ENCODE measurements around the gene R3HDM1. TPM values are rescaled to one million over a fixed set of nuclear protein-coding genes. Genes with fewer than 3 reads are reported as not detected.

Gene R3HDM1
- polyA plus RNA-seq, 2 of the 4 experiments (the other 2 are of a cell fraction): 27.6 to 63.3 TPM

DNA sequence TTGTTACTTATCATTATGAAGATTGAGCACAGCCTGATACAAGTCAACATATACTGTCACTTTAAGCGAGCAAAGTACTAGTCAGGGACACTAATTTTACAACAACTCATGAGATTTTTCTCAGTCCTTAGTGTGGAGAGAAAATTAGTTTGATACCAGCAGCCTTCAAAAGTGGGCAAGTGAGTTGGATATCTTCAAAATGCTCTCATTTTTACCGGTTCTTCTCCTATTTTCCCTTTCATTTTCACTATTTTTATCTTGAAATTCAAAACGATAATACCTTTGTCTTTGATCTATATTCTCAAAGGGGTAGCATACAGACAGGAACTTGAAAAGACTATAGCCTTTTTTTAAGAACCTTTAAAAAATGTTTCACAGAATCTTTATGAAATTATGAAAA lies 158.4 kb downstream of the R3HDM1 start:
- WGBS (ENCODE audit: missing lambda C conversion rate): 75% methylated on average over 3 of the region's 3 CpGs
- ChIA-PET POLR2A (no interaction called here), CTCF (interaction anchor here (2.8 kb wide), 1 partner anchor 20 kb away, joined by 12 read pairs; no protein-coding TSS in a partner anchor)
- TF ChIP-seq SREBF2 (IDR thresholded peaks at IDR 0.05) (no peak), HOXA7 (CRISPR knock-in tag; IDR thresholded peaks at IDR 0.05) (no peak), EHF (CRISPR knock-in tag; IDR thresholded peaks at IDR 0.05) (no peak), HOXB5 (CRISPR knock-in tag; IDR thresholded peaks at IDR 0.05) (no peak), POLR2A (IDR thresholded peaks at IDR 0.05; ENCODE audit: low read length) (no peak), MAFK (IDR thresholded peaks at IDR 0.05; ENCODE audit: partially characterized antibody) (no peak), JUNB (IDR thresholded peaks at IDR 0.05) (no peak), NFE2L2 (conservative IDR thresholded peaks at IDR 0.05; ENCODE audit: low read length) (no peak), BHLHE40 (IDR thresholded peaks at IDR 0.05; ENCODE audit: low read depth, low read length) (no peak), MYC (IDR thresholded peaks at IDR 0.05; ENCODE audit: borderline replicate concordance, low read length) (no peak), KDM5A (IDR thresholded peaks at IDR 0.05) (no peak), PHF8 (IDR thresholded peaks at IDR 0.05; ENCODE audit: borderline replicate concordance, low read depth) (no peak), EHMT2 (IDR thresholded peaks at IDR 0.05; ENCODE audit: low read depth) (no peak)
- TF ChIP-seq, protein P1, sequence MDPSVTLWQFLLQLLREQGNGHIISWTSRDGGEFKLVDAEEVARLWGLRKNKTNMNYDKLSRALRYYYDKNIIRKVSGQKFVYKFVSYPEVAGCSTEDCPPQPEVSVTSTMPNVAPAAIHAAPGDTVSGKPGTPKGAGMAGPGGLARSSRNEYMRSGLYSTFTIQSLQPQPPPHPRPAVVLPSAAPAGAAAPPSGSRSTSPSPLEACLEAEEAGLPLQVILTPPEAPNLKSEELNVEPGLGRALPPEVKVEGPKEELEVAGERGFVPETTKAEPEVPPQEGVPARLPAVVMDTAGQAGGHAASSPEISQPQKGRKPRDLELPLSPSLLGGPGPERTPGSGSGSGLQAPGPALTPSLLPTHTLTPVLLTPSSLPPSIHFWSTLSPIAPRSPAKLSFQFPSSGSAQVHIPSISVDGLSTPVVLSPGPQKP (IDR thresholded peaks at IDR 0.05; ENCODE audit: low read depth, low read length): no peak
- TF ChIP-seq, protein P2, sequence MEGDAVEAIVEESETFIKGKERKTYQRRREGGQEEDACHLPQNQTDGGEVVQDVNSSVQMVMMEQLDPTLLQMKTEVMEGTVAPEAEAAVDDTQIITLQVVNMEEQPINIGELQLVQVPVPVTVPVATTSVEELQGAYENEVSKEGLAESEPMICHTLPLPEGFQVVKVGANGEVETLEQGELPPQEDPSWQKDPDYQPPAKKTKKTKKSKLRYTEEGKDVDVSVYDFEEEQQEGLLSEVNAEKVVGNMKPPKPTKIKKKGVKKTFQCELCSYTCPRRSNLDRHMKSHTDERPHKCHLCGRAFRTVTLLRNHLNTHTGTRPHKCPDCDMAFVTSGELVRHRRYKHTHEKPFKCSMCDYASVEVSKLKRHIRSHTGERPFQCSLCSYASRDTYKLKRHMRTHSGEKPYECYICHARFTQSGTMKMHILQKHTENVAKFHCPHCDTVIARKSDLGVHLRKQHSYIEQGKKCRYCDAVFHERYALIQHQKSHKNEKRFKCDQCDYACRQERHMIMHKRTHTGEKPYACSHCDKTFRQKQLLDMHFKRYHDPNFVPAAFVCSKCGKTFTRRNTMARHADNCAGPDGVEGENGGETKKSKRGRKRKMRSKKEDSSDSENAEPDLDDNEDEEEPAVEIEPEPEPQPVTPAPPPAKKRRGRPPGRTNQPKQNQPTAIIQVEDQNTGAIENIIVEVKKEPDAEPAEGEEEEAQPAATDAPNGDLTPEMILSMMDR (IDR thresholded peaks at IDR 0.05): no peak
- TF ChIP-seq, protein P3, sequence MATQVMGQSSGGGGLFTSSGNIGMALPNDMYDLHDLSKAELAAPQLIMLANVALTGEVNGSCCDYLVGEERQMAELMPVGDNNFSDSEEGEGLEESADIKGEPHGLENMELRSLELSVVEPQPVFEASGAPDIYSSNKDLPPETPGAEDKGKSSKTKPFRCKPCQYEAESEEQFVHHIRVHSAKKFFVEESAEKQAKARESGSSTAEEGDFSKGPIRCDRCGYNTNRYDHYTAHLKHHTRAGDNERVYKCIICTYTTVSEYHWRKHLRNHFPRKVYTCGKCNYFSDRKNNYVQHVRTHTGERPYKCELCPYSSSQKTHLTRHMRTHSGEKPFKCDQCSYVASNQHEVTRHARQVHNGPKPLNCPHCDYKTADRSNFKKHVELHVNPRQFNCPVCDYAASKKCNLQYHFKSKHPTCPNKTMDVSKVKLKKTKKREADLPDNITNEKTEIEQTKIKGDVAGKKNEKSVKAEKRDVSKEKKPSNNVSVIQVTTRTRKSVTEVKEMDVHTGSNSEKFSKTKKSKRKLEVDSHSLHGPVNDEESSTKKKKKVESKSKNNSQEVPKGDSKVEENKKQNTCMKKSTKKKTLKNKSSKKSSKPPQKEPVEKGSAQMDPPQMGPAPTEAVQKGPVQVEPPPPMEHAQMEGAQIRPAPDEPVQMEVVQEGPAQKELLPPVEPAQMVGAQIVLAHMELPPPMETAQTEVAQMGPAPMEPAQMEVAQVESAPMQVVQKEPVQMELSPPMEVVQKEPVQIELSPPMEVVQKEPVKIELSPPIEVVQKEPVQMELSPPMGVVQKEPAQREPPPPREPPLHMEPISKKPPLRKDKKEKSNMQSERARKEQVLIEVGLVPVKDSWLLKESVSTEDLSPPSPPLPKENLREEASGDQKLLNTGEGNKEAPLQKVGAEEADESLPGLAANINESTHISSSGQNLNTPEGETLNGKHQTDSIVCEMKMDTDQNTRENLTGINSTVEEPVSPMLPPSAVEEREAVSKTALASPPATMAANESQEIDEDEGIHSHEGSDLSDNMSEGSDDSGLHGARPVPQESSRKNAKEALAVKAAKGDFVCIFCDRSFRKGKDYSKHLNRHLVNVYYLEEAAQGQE (IDR thresholded peaks at IDR 0.05): no peak
- Histone ChIP-seq H3K9me3 (no peaks in the 10 kb centered on the region), H3K4me2 (no peak overlapping the region), H3K4me3 (no peak overlapping the region), H3K4me1 (peaks cover 12% of the 10 kb centered on the region), H3K27ac (no peak overlapping the region)
- DNase-seq (ENCODE audit: low read depth in 1 of 2, low spot score in 1 of 2): no peak
- no peak for FAIRE-seq
- ATAC-seq: no peak

DNA sequence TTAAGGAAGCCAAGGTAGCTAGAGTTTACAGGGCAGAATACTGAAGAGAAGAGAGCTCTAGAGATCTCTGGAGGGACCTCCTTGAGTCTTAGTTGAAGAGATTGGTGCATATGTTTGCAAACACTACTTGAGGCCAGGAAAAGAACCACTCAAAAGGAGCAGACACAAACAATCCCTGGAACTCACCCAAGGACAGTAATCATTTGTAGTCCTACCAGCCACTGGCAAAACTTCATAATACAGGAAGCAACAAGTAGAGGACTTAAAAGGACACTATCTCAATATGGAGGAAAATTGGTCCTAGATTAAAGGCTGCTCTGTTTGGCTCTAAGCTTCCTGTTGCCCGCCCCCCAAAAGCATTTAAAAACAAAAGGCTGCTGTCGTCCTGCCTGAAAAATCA lies 163.4 kb downstream of the R3HDM1 start:
- Histone ChIP-seq H3K4me2 (no peak overlapping the region), H3K4me1 (no peaks in the 10 kb centered on the region), H3K9me3 (no peaks in the 10 kb centered on the region), H3K27ac (no peak overlapping the region), H3K4me3 (no peak overlapping the region)
- FAIRE-seq (no peak), ATAC-seq (no peak), DNase-seq (ENCODE audit: low read depth in 1 of 2, low spot score in 1 of 2) (no peak)
- ChIA-PET CTCF (interaction anchor here (0.6 to 1.6 kb wide), 2 partner anchors 15 to 761 kb away, joined by 3 to 7 read pairs; no protein-coding TSS in a partner anchor), POLR2A (no interaction called here)
- 94% methylated on average over 2 of the region's 2 CpGs for WGBS (ENCODE audit: missing lambda C conversion rate)
- TF ChIP-seq CBX2 (IDR thresholded peaks at IDR 0.05; ENCODE audit: borderline replicate concordance, low read depth) (no peak), RNF2 (IDR thresholded peaks at IDR 0.05; ENCODE audit: borderline replicate concordance, low read depth) (no peak), NFE2L2 (conservative IDR thresholded peaks at IDR 0.05; ENCODE audit: low read length) (no peak), ZFP36 (IDR thresholded peaks at IDR 0.05; ENCODE audit: borderline replicate concordance, partially characterized antibody) (no peak), EHF (CRISPR knock-in tag; IDR thresholded peaks at IDR 0.05) (no peak), JUNB (IDR thresholded peaks at IDR 0.05) (no peak), ZNF302 (CRISPR knock-in tag; IDR thresholded peaks at IDR 0.05) (no peak), EHMT2 (IDR thresholded peaks at IDR 0.05; ENCODE audit: low read depth) (no peak)
- TF ChIP-seq, protein P4, sequence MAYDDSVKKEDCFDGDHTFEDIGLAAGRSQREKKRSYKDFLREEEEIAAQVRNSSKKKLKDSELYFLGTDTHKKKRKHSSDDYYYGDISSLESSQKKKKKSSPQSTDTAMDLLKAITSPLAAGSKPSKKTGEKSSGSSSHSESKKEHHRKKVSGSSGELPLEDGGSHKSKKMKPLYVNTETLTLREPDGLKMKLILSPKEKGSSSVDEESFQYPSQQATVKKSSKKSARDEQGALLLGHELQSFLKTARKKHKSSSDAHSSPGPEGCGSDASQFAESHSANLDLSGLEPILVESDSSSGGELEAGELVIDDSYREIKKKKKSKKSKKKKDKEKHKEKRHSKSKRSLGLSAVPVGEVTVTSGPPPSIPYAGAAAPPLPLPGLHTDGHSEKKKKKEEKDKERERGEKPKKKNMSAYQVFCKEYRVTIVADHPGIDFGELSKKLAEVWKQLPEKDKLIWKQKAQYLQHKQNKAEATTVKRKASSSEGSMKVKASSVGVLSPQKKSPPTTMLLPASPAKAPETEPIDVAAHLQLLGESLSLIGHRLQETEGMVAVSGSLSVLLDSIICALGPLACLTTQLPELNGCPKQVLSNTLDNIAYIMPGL (CRISPR knock-in tag; IDR thresholded peaks at IDR 0.05; ENCODE audit: borderline replicate concordance): no peak
- TF ChIP-seq, protein P5, sequence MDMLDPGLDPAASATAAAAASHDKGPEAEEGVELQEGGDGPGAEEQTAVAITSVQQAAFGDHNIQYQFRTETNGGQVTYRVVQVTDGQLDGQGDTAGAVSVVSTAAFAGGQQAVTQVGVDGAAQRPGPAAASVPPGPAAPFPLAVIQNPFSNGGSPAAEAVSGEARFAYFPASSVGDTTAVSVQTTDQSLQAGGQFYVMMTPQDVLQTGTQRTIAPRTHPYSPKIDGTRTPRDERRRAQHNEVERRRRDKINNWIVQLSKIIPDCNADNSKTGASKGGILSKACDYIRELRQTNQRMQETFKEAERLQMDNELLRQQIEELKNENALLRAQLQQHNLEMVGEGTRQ (IDR thresholded peaks at IDR 0.05): no peak

Measured in A549 (cell line).